NOMO-1 treated with DMSO at 0.1 percent for 48 hours (cell line): ENCODE measurements around the gene RUSF1.
A peak's percentile ranks its signal among the peaks of the same experiment; 100 is the strongest.
"Not testable (repeated sequence)": the region's sequence is repeated elsewhere in the genome, so short reads cannot be mapped to it uniquely, and the experiment has no call there.

ENCODE experiments used
- DNase-seq: peaks from one replicate; lab custom pipeline; 2025; ENCODE audit not compliant: unreplicated experiment; lab: John Stamatoyannopoulos, UW

Gene RUSF1

DNA sequence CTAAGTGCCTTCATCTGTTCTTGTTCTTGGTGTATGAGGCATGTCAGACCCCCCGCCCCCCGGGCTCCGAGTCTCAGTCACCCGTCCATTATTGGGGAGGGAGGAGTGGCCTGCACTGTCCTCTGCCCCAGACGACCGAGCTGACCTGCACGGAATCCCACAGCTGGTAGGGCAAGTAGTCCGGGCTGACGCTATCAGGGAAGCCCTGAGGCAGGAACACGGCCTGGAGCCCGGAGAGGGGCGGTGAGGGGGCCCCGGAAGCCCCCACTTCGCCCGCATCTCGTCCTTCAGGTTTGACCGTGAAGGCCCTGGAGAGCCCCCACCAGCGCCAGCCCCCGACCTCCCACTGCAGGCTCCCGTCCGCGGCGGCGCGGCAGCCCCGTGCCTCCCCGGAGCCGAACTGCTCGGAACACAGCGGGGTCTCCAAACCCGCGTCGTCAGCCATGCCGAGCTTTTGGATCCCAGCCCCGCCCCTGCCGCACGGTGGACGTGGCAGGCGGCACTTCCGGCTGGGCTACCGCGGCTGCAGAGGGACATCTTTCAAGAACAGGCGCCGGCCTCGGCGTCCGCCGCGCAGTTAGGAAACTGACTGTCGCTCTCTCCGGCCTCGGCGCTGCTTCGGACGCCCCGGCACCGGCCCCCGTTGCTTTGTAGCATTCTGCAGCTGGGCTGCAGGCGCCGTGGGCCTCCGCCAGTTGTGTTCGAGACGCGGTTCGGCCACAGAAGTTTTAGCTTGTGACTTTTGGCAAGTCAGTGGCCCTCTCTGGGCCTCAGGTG, at the start of gene RUSF1:
Gene RUSF1, minus strand, starts transcription at position 463 of the 777 bp plus-strand sequence. Its CDS starts 18 bp downstream, at position 445.
- peak; percentile 83 for DNase-seq

DNA sequence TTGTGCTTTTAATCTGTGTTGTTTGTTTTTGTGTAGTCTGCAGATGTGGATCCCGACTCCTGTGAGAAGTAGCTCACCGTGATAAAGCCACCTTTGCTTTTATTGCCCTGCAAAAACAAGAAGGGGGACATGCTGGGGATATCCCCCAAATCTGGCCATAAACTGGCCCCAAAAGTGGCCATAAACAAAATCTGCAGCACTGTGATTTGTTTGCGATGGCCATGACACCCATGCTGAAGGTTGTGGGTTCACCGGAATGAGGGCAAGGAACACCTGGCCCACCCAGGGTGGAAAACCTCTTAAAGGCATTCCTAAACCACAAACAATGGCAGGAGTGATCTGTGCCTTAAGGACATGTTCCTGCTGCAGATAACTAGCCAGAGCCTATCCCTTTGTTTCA, 34.6 kb upstream of the RUSF1 start:
- DNase-seq, result no peak

DNA sequence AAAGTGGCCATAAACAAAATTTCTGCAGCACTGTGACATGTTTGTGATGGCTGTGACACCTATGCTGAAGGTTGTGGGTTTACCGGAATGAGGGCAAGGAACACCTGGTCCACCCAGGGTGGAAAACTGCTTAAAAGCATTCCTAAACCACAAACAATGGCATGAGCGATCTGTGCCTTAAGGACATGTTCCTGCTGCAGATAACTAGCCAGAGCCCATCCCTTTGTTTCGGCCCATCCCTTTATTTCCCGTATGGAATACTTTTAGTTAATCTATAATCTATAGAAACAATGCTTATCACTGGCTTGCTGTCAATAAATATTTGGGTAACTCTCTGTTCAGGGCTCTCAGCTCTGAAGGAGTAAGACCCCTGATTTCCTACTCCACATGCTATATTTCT, 31.6 kb upstream of the RUSF1 start:
- DNase-seq, result not testable (repeated sequence)

DNA sequence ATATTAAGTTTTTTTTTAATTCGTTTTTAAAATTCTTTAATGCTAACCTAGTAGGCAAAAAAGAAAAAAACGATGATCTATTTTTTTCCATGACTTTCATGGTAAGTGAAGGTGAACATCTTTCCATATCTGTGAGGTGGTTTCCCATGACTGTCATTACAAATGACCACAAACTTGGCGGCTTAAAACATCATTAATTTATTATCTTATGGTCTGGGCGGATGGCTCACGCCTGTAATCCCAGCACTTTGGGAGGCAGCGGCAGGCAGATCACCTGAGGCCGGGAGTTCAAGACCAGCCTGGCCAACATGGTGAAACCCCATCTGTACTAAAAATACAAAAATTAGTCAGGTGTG, 30.0 kb upstream of the RUSF1 start:
- DNase-seq, result not testable (repeated sequence)

DNA sequence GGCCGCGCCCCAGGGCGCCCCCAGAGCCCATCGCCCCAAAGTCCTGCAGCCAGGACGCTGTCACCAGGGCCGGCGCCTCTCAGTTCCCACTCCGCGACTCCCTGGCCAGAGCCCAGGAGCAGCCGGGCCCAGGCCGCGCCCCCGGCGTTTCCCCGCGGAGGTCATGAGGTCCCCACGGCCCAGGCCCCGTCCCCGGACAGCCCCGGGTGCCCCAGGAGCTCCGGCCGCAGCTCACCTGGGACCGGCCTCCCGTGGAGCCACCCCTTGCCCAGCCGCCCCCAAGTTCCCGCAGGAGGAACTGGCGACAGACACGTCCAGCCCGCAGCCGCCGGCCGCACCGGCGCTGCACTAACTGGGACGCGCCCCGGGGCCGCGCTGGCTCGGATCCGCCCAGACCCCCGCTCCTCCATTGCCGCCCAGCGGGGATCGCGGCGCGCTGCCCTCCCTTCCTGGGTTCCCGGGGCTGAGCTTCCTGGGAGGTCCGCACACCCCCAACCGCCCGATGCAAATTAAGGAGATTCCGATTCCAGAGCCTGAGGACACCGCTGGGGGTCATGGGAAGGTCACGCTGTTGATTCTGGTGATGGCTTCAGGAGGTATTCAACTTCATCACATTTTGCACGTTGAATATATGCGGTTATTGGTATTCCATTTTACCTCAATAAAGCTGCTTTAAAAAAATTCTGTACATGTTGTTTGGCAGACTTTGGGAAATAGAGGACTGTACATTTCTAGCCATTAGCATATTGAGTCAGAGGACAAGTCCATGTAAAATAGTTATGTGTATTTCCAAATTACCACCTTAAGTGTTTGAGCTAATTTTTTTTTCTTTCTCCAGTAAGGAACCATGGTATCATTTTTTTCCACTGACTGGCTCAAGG, 29.4 kb upstream of the RUSF1 start:
- no peak for DNase-seq

DNA sequence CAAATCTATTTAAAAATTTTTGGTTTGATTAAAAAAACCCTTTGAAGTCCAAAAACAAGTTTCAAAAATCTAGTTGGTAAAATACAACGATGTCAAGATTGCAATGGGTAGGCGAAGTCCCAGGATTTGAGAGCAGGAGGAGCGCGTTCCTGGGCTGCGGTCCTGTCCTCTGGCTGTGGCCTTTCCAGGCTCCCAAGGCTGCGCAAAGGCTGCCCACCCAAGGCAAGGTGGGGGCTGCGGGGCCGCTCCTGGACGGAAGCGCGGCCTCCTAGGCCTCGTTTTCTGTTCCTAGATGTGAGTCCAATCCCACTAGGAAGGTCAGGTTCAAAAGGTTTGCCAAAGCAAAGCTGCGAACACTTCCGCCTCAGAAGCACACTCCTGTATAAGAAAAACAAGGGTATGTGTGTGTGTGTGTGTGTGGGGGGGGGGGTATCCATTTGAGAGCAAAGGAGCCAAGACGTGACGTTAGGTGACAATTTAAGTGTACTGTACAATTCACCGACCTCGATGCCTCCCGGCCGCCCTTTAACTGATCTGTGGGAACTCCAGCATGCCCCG, 28.7 kb upstream of the RUSF1 start:
- no peak for DNase-seq

DNA sequence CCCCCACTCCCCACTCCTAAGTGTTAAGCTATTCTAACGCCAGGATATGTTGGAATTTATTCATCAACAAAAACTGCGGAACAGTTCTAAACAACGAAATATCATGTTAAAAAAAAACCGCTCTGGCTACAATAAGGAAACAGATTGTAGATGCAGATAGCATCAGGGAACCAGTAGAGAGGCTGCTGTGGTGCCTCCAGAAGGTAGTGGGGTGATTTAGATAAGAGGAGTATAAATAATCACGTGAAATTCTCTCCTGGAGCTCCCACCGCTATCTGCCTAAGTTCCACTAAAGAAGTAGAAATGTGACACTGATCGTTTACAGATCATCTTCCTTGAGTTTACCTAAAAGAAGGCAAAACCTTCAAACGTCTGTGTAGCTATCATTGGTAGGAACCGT, 27.5 kb upstream of the RUSF1 start:
- no peak for DNase-seq

DNA sequence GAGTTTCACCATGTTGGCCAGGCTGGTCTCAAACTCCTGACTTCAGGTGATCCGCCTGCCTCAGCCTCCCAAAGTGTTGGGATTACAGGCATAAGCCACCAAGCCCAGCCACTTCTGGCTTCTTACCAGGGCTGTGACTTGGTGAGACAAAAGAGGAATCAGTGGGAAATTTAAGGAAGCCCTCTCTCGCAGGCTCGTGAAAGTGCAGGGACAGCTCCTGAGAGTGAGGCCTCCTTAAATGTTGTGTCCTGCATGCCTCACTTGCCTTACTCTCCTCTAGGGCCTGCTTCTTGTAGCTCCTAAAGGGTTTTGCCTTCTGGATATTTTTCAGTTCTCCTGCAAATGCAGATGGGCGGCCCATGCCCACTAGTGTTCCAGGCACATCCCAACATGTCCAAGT, 24.7 kb upstream of the RUSF1 start:
- no peak for DNase-seq

DNA sequence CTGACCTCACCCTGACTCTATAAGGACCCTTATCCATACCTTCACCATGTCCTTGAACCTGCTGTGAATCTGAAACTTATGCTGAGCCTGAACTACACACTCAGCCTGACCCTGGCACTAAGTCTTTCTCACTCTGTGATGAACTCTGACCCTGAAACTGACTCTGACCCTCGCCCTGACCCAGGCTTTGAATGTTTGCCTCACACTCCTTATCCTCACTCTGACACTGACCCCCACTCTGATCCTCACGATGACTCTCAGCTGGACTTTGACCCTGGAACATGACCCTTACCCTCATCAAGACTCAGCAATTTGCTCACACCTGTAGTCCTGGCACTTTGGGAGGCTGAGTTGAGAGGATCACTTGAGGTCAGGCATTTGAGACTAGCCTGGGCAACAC, 23.9 kb upstream of the RUSF1 start:
- no peak for DNase-seq

DNA sequence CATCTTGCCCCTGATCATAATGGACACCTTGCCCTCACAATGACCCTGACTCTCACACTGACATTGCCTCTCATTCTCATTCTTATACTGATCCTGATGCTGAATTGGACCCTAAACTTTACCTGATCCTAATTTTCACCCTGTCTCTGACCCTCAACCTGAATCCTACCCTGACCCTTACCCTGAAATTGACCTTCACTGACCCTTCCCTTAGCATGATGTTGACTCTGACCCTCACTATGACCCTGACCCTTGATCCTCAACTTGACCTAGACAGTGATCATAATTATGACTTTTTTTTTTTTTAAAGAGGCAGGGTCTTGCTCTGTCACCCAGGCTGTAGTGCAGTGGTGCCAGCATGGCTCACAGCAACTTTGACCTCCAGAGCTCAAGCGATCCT, 22.9 kb upstream of the RUSF1 start:
- DNase-seq, result no peak

DNA sequence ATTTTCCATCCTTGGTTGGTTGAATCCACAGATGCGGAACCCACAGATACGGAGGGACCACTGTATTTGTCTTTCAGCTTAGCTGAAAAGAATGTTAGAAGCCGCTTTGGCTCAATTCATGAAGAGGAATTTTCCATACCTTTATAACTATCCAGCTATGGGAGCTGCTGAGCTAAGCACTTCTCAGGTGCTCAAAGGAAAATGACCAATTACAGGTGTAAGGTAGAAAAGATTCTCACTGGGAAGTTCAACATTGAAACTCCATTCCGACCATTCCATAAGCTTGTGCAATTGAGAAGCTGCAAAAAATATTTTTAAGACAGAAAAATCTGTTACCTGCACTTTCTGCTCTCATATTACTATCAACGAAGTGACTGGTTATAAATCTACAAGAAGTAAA, 22.2 kb upstream of the RUSF1 start:
- no peak for DNase-seq

DNA sequence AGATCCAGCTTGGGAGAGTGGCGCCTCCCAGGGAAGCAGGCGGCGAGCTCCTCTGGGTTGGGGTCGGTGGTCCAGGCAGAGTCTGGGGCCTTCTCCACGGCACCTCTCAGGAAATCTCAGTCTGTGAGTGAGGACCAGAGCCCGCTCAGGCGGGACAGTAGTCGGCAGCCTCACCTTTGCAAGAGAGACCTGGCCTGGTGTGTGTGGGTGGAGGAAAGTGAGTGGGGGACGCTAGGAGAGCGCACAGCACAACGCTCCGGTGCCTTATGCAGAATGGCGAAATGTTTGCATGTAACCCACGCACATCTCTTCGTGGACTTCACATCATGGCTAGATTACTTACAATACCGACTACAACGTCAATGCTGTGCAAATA, 21.7 kb upstream of the RUSF1 start:
- DNase-seq, result no peak

DNA sequence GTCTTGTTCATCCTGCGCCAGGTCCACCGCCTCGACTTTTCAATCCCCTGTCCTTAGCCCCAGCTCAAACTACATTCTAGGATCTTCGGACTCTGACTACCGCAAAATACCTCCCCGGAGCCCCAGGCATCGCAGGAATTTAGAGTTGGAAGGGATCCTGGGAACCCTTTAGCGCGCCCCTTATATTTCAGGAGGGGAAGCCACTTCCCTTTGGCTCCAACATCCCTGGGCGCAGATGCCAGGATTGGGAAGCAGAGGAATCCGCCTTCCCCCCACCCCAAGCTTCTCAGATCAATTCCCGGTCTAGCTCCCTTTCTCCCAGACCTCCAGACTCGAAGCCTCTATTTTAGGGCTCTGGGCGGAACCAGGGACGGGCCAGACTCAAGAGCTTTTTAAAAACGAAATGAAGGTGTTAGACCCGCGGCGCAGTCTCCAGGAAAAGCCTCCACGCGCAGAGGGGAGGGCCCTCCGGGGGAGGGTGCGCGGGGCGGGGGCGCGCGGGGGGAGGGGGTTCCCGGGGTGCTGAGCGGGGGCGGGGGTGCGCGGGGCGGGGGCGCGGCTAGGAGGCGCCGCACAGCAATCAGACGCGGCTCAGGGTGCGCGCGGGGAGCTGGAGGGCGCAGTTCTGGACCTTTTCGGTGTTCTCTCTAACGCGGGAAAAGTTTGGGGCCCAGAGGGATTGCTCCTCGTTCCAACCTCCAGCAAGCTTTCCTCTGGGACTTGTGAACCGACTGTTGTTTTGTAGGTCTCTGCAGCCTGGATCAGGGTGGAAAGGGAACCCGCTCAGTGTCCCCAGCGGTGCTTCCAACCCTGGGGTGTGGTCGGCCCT, 21.1 kb upstream of the RUSF1 start:
- DNase-seq, result no peak

DNA sequence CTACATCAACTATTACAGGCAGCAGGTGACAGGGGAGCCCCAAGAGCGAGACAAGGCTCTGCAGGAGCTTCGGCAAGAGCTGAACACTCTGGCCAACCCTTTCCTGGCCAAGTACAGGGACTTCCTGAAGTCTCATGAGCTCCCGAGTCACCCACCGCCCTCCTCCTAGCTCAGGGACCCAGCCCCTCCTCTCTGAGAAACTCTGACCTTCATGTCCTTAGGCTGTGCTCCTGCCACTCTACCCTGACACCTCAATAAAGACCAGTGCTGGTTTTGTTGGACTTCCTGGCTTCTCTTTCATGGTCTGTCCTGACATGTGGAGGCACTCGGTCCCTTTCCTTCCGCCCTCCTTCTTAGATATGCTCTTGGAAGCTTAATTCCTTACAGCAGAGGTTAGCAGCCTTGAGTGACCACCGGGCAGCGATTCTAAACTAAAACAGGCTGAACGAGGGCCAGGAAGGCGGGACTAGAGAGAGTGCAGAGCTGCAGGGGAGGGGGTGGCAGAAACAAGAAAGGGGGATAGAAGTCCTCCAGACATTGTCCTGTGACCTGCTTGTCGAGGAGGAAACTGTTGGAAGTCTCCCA, 20.4 kb upstream of the RUSF1 start:
- no peak for DNase-seq

DNA sequence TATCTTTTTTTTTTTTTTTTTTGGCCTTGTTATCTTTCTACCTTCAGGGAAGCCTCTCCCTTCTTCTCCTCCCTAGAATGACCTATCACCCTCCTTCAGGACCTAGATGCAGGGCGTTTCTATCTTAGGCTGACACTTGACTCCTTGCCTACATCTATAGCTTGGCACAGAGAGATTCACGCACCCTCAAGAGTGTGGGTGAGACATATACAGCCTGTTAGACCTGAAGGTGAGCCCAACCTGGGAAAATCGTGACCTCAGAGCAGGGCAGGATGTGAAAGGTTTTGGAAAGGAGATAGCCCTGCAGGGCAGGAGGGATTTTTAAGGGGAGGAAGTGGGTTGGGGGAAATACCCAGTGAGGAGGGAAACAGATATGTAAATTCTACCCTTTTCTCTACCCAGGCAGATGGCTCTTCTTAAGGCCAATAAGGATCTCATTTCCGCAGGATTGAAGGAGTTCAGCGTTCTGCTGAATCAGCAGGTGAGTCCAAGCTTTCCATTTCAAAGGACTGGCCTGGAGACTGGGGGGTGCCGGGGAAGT, 19.6 kb upstream of the RUSF1 start, which contains the start of gene AHSP:
Gene AHSP, plus strand, starts transcription at position 167 of the 541 bp plus-strand sequence. Its CDS starts 240 bp downstream, at position 407.
- DNase-seq, result no peak

DNA sequence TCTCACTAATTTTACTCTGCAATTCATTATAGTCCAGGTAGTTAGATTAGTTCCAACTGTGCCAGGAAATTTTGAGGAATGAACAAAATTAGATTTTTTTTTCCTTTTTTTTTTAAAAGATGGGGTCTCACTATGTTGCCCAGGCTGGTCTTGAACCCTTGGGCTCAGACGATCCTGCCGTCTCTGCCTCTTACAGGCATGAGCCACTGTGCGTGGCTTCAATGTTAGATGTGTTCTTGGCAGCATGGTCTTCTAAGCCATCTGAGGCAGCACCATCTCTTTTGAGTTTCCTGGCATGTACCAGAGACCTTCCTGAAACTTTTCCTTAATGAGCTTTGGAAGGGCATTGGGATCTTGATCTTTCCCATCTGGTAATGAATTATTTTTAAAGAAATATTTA, 16.9 kb upstream of the RUSF1 start:
- DNase-seq, result no peak

DNA sequence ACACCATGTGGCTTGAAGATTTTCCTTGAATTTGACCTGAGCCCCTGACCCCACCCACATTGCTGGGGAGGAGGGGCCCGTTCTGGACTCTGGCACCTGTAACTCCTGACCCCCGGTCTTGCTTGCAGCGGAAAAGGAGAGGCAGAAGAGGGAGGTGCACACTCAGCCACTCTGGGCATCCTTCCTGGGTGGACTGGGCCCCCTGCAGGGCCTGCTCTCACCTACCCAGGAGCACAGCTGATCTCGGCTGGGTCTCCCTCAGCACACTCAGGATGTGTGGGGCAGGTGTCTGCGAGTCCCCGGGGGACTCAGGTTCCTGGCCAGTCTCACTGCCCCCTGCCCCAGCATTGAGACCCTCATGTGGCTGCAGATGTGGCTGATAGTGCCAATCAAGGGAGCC, 15.6 kb upstream of the RUSF1 start:
- DNase-seq, result not testable (repeated sequence)

DNA sequence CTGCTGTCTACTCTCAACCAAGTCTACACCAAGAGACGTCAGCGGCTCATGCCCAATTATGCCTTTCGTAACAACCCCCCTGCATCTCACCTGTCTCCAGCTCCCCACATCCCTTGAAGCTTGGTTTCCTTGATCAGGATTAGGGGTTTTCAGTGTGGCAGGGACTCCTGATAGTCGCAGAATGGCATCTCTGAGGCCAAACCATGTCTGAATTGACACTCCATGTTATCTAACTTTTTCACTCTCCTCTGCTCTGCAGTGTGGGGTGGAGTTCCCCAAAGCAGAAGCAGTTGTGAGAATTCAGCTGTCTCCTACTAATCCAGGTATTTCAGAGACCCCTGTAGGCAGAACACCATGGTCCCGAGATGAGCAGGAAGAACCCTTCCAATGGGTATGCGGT, 13.9 kb upstream of the RUSF1 start:
- no peak for DNase-seq

DNA sequence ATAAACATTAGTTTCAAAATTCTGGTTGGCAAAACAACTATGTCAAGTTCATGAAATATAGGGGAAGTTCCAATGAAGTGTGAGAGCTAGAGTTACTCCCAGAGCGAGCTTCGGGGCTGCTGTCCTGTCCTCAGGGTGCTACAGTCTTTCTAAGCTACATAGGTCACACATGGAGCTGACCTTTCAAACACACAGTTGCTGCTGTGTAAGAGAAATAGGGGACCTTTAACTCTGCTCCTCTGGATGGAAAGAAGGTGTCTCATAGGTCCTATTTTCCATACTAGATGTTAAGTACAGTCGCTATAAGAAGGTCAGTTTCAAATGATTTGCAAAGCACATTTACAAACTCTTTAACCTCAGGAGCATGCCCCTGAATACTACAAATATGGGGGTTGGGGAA, 13.2 kb upstream of the RUSF1 start:
- DNase-seq, result no peak

DNA sequence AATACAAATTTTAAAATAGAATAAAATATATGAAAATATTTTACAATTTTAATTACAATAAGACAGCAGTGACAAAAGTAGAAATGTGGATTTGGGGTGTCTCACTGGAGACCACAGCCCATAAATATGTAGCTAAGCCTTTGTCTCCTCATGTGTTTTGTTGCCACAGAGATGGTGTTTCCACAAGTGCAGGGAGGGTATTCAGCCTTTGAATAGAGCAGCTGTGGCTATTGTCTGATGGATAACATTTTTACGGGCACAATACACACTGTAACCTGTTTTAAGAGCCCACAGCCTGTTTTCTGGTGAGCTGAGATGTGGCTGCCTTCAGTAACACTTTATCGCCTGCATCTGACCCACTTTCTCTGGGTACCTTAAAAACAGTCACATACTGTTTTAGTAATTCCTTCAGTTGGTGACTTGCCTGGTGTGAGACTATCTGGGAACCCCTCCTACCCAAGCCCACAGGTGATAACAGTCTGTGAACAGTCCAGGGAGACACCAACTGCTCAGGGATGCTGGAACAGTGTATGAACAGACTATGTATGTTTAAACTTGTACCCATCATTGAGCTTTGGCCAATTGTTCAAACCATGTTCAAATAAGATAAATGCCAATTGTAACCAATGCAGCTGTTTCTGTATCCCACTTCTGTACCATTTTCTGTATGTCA, 11.7 kb upstream of the RUSF1 start:
- DNase-seq, result no peak
